Ovary (tissue), 3 donors: Measurements from ENCODE around the gene CERK.

ENCODE experiments used
- CTCF ChIP-seq, 3 donors: fragments of 450-650 bp in 2 of 3; fragments of 200-600 bp in 1 of 3; IDR thresholded peaks; one replicate each; pipeline versions ENCODE4 v1.5.1 to v1.8.0; 2016 to 2022; ENCODE audit warnings: antibody characterized with exemption in 3 of 3, mild to moderate bottlenecking in 1 of 3
- POLR2A ChIP-seq: fragments of 450-650 bp; IDR thresholded peaks from one replicate; pipeline ENCODE4 v1.6.1; 2017; ENCODE audit warnings: antibody characterized with exemption, mild to moderate bottlenecking, moderate library complexity
- donor health status: DM: no; HTN: no; CAD: no.

GRCh38 chr22:46773076-46773475, 35.0 kb upstream of the CERK start:
- TF ChIP-seq CTCF (IDR thresholded peaks at IDR 0.05) (no peak), POLR2A (no peak)
